ENCODE measurements around the gene C18orf54. TPM values are rescaled to one million over a fixed set of nuclear protein-coding genes. Genes with fewer than 3 reads are reported as not detected.

The C18orf54 gene
- total RNA-seq, 4 donors from 2014 or later: 0.74 to 4.6 (median 0.95) TPM

Small RNAs within 50 kb of the gene (small RNA-seq; reads per million reads assigned to genes)
- not detected for gene SNRPGP2

Other genes with a start within 250 kb of the C18orf54 start
- gene MBD2, start 133.2 kb upstream of the C18orf54 start, total RNA-seq: 10 to 100 TPM; 33.3 to 58.6 (median 44.6) TPM
- 10 to 100 TPM; 21.5 to 41.3 (median 30.2) TPM for gene POLI, start 88.4 kb upstream of the C18orf54 start, total RNA-seq
- not detected for gene STARD6, start within 50 bp of the C18orf54 start, total RNA-seq
- gene DYNAP, start 233.3 kb downstream of the C18orf54 start, total RNA-seq: not detected